Nephron progenitor cell (in vitro differentiated cells): ENCODE results near the gene SEC14L2.
A peak's percentile ranks its signal among the peaks of the same experiment; 100 is the strongest.
"Not testable (repeated sequence)": the region's sequence is repeated elsewhere in the genome, so short reads cannot be mapped to it uniquely, and the experiment has no call there.

Experiments used
- DNase-seq: peaks from one replicate; pipeline ENCODE4 v3.0.0; 2021
- H3K27ac Mint-ChIP-seq: 2 replicates; pipeline ENCODE4 v1.8.0; 2021; ENCODE audit warnings: mild to moderate bottlenecking, moderate library complexity, mixed read lengths
- H3K27me3 Mint-ChIP-seq: 2 replicates; pipeline ENCODE4 v1.8.0; 2021; ENCODE audit warnings: mild to moderate bottlenecking, low read depth, mixed read lengths; ENCODE audit not compliant: poor library complexity
- H3K36me3 Mint-ChIP-seq: 2 replicates; pipeline ENCODE4 v1.8.0; 2021; ENCODE audit warnings: low read depth, mixed read lengths
- H3K4me1 Mint-ChIP-seq: 2 replicates; pipeline ENCODE4 v1.8.0; 2021; ENCODE audit warnings: mixed read lengths
- H3K4me3 Mint-ChIP-seq: 2 replicates; pipeline ENCODE4 v1.8.0; 2021; ENCODE audit warnings: mild to moderate bottlenecking, moderate library complexity, mixed read lengths
- H3K9me3 Mint-ChIP-seq: 2 replicates; pipeline ENCODE4 v1.8.0; 2021; ENCODE audit warnings: mild to moderate bottlenecking, moderate library complexity, mixed read lengths
- TF ChIP-seq, protein P1 (sequence below): fragments of 200-600 bp; sonication (generic); IDR thresholded peaks from 2 replicates; pipeline ENCODE4 v1.5.0; 2021; ENCODE audit warnings: antibody characterized with exemption

Gene SEC14L2

GRCh38 chr22:30398685-30399680 lies 2.2 kb downstream of the SEC14L2 start:
- Mint-ChIP-seq H3K9me3 (no peaks in the 10 kb centered on the region), H3K36me3 (peaks cover under 1% of the 10 kb centered on the region), H3K4me3 (peak overlapping the region; percentile 84), H3K27ac (no peak overlapping the region), H3K27me3 (peaks cover 31% of the 10 kb centered on the region), H3K4me1 (peaks cover 44% of the 10 kb centered on the region)
- no peak for DNase-seq
- TF ChIP-seq, protein P1, sequence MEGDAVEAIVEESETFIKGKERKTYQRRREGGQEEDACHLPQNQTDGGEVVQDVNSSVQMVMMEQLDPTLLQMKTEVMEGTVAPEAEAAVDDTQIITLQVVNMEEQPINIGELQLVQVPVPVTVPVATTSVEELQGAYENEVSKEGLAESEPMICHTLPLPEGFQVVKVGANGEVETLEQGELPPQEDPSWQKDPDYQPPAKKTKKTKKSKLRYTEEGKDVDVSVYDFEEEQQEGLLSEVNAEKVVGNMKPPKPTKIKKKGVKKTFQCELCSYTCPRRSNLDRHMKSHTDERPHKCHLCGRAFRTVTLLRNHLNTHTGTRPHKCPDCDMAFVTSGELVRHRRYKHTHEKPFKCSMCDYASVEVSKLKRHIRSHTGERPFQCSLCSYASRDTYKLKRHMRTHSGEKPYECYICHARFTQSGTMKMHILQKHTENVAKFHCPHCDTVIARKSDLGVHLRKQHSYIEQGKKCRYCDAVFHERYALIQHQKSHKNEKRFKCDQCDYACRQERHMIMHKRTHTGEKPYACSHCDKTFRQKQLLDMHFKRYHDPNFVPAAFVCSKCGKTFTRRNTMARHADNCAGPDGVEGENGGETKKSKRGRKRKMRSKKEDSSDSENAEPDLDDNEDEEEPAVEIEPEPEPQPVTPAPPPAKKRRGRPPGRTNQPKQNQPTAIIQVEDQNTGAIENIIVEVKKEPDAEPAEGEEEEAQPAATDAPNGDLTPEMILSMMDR: no peak

- Mint-ChIP-seq H3K4me3 (no peak overlapping the region), H3K36me3 (peaks cover 6% of the 10 kb centered on the region), H3K27me3 (peaks cover 29% of the 10 kb centered on the region), H3K4me1 (peaks cover 43% of the 10 kb centered on the region), H3K27ac (no peak overlapping the region), H3K9me3 (no peaks in the 10 kb centered on the region)
- TF ChIP-seq, protein P1: no peak
- DNase-seq: no peak
Measured at GRCh38 chr22:30399718-30400117, 2.9 kb downstream of the SEC14L2 start.

GRCh38 chr22:30400159-30400558 lies 3.3 kb downstream of the SEC14L2 start:
- Mint-ChIP-seq H3K4me3 (no peak overlapping the region), H3K9me3 (no peaks in the 10 kb centered on the region), H3K36me3 (peaks cover 6% of the 10 kb centered on the region), H3K4me1 (peaks cover 43% of the 10 kb centered on the region), H3K27me3 (peaks cover 31% of the 10 kb centered on the region), H3K27ac (no peak overlapping the region)
- TF ChIP-seq, protein P1: no peak
- no peak for DNase-seq

GRCh38 chr22:30401024-30401423 lies 4.2 kb downstream of the SEC14L2 start:
- Mint-ChIP-seq H3K27me3 (peaks cover 26% of the 10 kb centered on the region), H3K4me1 (peaks cover 46% of the 10 kb centered on the region)
- H3K27ac Mint-ChIP-seq, DNase-seq, H3K9me3 Mint-ChIP-seq, H3K36me3 Mint-ChIP-seq, H3K4me3 Mint-ChIP-seq: not testable (repeated sequence)

DNA sequence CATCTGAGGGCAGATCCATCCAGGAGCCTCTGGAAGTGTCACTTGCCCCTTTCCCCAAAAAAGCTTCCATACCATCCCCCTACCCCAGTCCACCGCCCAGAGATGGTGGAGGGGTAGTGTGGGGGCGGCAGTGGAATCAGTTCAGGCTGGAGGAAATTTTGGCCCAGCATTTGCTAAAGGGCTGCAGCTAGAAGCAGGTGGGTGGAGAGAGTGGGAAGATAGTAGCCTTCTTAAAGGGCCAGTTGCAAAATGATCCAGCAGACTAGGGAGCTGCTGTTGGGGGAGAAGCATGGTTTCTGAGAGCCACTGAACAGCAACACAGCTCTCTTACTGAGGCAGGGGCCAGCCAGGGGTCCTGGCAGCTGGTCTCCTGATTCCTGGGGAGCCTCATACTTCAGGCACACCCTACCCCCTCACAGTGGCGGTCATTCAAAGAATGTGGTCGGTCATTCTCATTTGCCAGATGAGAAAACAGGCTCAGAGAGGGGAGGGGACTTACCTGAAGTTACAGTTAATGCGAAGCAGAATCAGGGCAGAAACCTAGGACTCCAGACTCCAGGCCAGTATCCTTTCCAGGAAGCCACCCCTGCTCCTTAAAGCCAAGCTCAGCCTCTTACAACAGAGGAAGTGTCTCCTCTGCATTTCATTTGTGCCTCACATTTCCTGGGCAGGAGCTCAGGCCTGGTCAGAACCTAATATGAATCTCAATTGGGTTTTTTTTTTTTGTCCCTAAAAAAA lies 5.4 kb downstream of the SEC14L2 start:
- DNase-seq: no peak
- H3K36me3 Mint-ChIP-seq: peaks cover 14% of the 10 kb centered on the region
- H3K9me3 Mint-ChIP-seq: no peaks in the 10 kb centered on the region
- no peak overlapping the region for H3K4me3 Mint-ChIP-seq
- TF ChIP-seq, protein P1: no peak
- peaks cover 47% of the 10 kb centered on the region for H3K4me1 Mint-ChIP-seq
- peaks cover 23% of the 10 kb centered on the region for H3K27me3 Mint-ChIP-seq
- H3K27ac Mint-ChIP-seq: no peak overlapping the region

DNA sequence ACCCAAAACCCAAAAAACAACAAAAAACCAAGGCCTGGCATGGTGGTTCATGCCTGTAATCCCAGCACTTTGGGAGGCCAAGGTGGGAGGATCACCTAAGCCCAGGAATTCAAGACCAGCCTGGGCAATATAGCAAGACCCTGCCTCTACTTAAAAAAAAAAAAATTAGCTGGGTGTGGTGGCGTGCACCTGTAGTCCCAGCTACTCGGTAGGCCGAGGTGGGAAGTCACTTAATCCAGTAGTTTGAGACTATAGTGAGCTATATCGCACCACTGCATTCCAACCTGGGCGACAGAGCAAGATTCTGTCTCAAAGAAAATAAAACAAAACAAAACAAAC lies 5.9 kb downstream of the SEC14L2 start:
- peaks cover 43% of the 10 kb centered on the region for H3K4me1 Mint-ChIP-seq

More for the DNA sequence above, 5.9 kb downstream of the SEC14L2 start:
- not testable (repeated sequence) for H3K27ac Mint-ChIP-seq, H3K4me3 Mint-ChIP-seq, H3K9me3 Mint-ChIP-seq, DNase-seq
- peaks cover 16% of the 10 kb centered on the region for H3K36me3 Mint-ChIP-seq
- peaks cover 19% of the 10 kb centered on the region for H3K27me3 Mint-ChIP-seq
